Suprapubic skin (tissue), 4 donors: ENCODE data around the gene ZFYVE28. TPM values are rescaled to one million over a fixed set of nuclear protein-coding genes. Genes with fewer than 3 reads are reported as not detected.
A peak's percentile ranks its signal among the peaks of the same experiment; 100 is the strongest.

Experiments
- DNase-seq, 2 donors: peaks; one replicate each; pipeline ENCODE4 v3.0.0-alpha.2; 2019; ENCODE audit warnings: low spot score in 2 of 2
- H3K27ac ChIP-seq: fragments of 200-600 bp; sonication (generic); one replicate; pipeline ENCODE4 v1.5.1; 2019
- H3K27me3 ChIP-seq: fragments of 200-600 bp; sonication (generic); one replicate; pipeline ENCODE4 v1.5.1; 2019
- H3K36me3 ChIP-seq: fragments of 200-600 bp; sonication (generic); one replicate; pipeline ENCODE4 v1.5.1; 2019
- H3K4me1 ChIP-seq: fragments of 200-600 bp; sonication (generic); one replicate; pipeline ENCODE4 v1.5.1; 2019
- H3K4me3 ChIP-seq: fragments of 200-600 bp; sonication (generic); one replicate; pipeline ENCODE4 v1.5.1; 2019; ENCODE audit warnings: mild to moderate bottlenecking
- H3K9me3 ChIP-seq: fragments of 200-600 bp; sonication (generic); one replicate; pipeline ENCODE4 v1.5.1; 2019
- CTCF ChIP-seq, 2 donors: fragments of 200-600 bp in 1 of 2; fragments of 450-650 bp in 1 of 2; sonication (generic) in 1 of 2; IDR thresholded peaks; one replicate each; pipeline ENCODE4 v1.5.1; 2016 to 2019; ENCODE audit warnings: antibody characterized with exemption in 2 of 2, mild to moderate bottlenecking in 1 of 2, moderate library complexity in 1 of 2
- EP300 ChIP-seq: sonication (generic); formaldehyde crosslinking; IDR thresholded peaks from one replicate; pipeline ENCODE4 v1.6.1; 2017; ENCODE audit warnings: antibody characterized with exemption
- POLR2A ChIP-seq, 2 donors: fragments of 450-650 bp; IDR thresholded peaks; one replicate each; pipeline ENCODE4 v1.6.1; 2017; ENCODE audit warnings: antibody characterized with exemption in 2 of 2, mild to moderate bottlenecking in 2 of 2, moderate library complexity in 2 of 2
- POLR2AphosphoS5 ChIP-seq, 3 donors: sonication (generic); formaldehyde crosslinking; IDR thresholded peaks; one replicate each; pipeline ENCODE4 v1.6.1; 2017; ENCODE audit warnings: antibody characterized with exemption in 3 of 3
- WGBS: methylation state at CpG from one replicate; pipeline ENCODE4 v1.1.5; 2018; 5-methylcytosine and 5-hydroxymethylcytosine counted together
- total RNA-seq, 4 donors: library from RNA; depleted of rRNA; stranded (reverse); fragments of >200 nt; gene quantifications; one replicate each; pipeline ENCODE4 v1.1.0, GENCODE V29; 2016

Gene ZFYVE28
- total RNA-seq, 4 donors from 2014 or later: 7.6 to 21.3 (median 9.9) TPM

- Histone ChIP-seq H3K36me3 (no peaks in the 10 kb centered on the region), H3K27me3 (no peaks in the 10 kb centered on the region), H3K27ac (no peak overlapping the region), H3K4me1 (peaks cover 31% of the 10 kb centered on the region), H3K9me3 (no peaks in the 10 kb centered on the region), H3K4me3 (no peak overlapping the region)
- TF ChIP-seq POLR2AphosphoS5 (IDR thresholded peaks at IDR 0.05) (no peak), EP300 (no peak), CTCF (IDR thresholded peaks at IDR 0.05) (no peak), POLR2A (IDR thresholded peaks at IDR 0.05) (no peak)
- 71% methylated on average over 16 of the region's 19 CpGs for WGBS
- no peak for DNase-seq
Measured at GRCh38 chr4:2265113-2266110, 153.0 kb downstream of the ZFYVE28 start.

- no peaks in the 10 kb centered on the region for H3K9me3 ChIP-seq
- WGBS: 77% methylated on average over 2 of the region's 6 CpGs
- no peak overlapping the region for H3K27ac ChIP-seq
- H3K4me3 ChIP-seq: no peak overlapping the region
- no peaks in the 10 kb centered on the region for H3K27me3 ChIP-seq
- peaks cover 39% of the 10 kb centered on the region for H3K4me1 ChIP-seq
- TF ChIP-seq POLR2AphosphoS5 (IDR thresholded peaks at IDR 0.05): no peak
- TF ChIP-seq CTCF (IDR thresholded peaks at IDR 0.05): no peak
- no peak for TF ChIP-seq EP300
- no peaks in the 10 kb centered on the region for H3K36me3 ChIP-seq
- peak in 1 of 2 donors; percentile 65 for DNase-seq
Measured at GRCh38 chr4:2264481-2265041, 153.9 kb downstream of the ZFYVE28 start.

- Histone ChIP-seq H3K36me3 (no peaks in the 10 kb centered on the region), H3K27ac (no peak overlapping the region), H3K27me3 (no peaks in the 10 kb centered on the region), H3K9me3 (no peaks in the 10 kb centered on the region), H3K4me3 (no peak overlapping the region), H3K4me1 (peaks cover 46% of the 10 kb centered on the region)
- 77% methylated on average over 4 of the region's 6 CpGs for WGBS
- peak in 1 of 2 donors; percentile 64 for DNase-seq
- TF ChIP-seq EP300 (no peak), POLR2AphosphoS5 (IDR thresholded peaks at IDR 0.05) (no peak), POLR2A (IDR thresholded peaks at IDR 0.05) (no peak), CTCF (IDR thresholded peaks at IDR 0.05) (no peak)
Measured at GRCh38 chr4:2263926-2264321, 154.5 kb downstream of the ZFYVE28 start.

GRCh38 chr4:2262944-2263250 is 155.5 kb downstream of the ZFYVE28 start:
- DNase-seq: no peak
- Histone ChIP-seq H3K36me3 (peaks cover 2% of the 10 kb centered on the region), H3K27ac (peak overlapping the region; percentile 89), H3K4me3 (peak overlapping the region; percentile 93), H3K27me3 (no peaks in the 10 kb centered on the region), H3K9me3 (no peaks in the 10 kb centered on the region), H3K4me1 (peaks cover 56% of the 10 kb centered on the region)
- WGBS: 44% methylated on average over 13 of the region's 13 CpGs
- TF ChIP-seq POLR2AphosphoS5 (IDR thresholded peaks at IDR 0.05) (no peak), CTCF (IDR thresholded peaks at IDR 0.05) (no peak), POLR2A (IDR thresholded peaks at IDR 0.05) (no peak), EP300 (no peak)
